Vagina (tissue), 2 donors: ENCODE measurements around the gene ADCY5. TPM values are rescaled to one million over a fixed set of nuclear protein-coding genes. Genes with fewer than 3 reads are reported as not detected.

Source experiments
- DNase-seq, 2 donors: peaks; one replicate each; pipeline ENCODE4 v3.0.0-alpha.2; 2017; ENCODE audit errors: extremely low spot score in 2 of 2
- H3K27ac ChIP-seq: fragments of 200-600 bp; sonication (generic); one replicate; pipeline ENCODE4 v1.5.1; 2019
- H3K27me3 ChIP-seq: fragments of 200-600 bp; sonication (generic); one replicate; pipeline ENCODE4 v1.5.1; 2019
- H3K36me3 ChIP-seq, 2 donors: fragments of 200-600 bp; sonication (generic); one replicate each; pipeline ENCODE4 v1.5.1; 2017 to 2019
- H3K4me1 ChIP-seq: fragments of 200-600 bp; sonication (generic); one replicate; pipeline ENCODE4 v1.5.1; 2019
- H3K4me3 ChIP-seq, 2 donors: fragments of 200-600 bp; sonication (generic); 1 replicate in 1 of 2; 2 replicates in 1 of 2; pipeline ENCODE4 v1.5.1; 2016 to 2019
- H3K9me3 ChIP-seq: fragments of 200-600 bp; sonication (generic); one replicate; pipeline ENCODE4 v1.5.1; 2019
- CTCF ChIP-seq, 3 experiments: fragments of 450-650 bp in 2 of 3; fragments of 200-600 bp in 1 of 3; sonication (generic) in 1 of 3; IDR thresholded peaks; one replicate each; pipeline ENCODE4 v1.5.1; 2017 to 2019; ENCODE audit warnings: antibody characterized with exemption in 3 of 3, mild to moderate bottlenecking in 2 of 3, moderate library complexity in 2 of 3
- POLR2A ChIP-seq, 2 donors: fragments of 450-650 bp; IDR thresholded peaks; one replicate each; pipeline ENCODE4 v1.6.1; 2017; ENCODE audit warnings: antibody characterized with exemption in 2 of 2, mild to moderate bottlenecking in 2 of 2, moderate library complexity in 2 of 2
- POLR2AphosphoS5 ChIP-seq, 2 donors: sonication (generic); formaldehyde crosslinking; IDR thresholded peaks; one replicate each; pipeline ENCODE4 v1.9.0; 2017; ENCODE audit warnings: antibody characterized with exemption in 2 of 2, mild to moderate bottlenecking in 2 of 2, low read depth in 1 of 2; ENCODE audit not compliant: insufficient read depth in 1 of 2
- intact Hi-C: fragments of 100-400 bp; cut with DNase I; formaldehyde crosslinking; loops from one replicate; pipeline ENCODE4 v1.15.1; 2023
- total RNA-seq: library from RNA; depleted of rRNA; stranded (reverse); fragments of >200 nt; gene quantifications from one replicate; pipeline ENCODE4 v1.2.3, GENCODE V29; 2016

The ADCY5 gene
- total RNA-seq, 1 donor from 2014 or later: 16.7 TPM

GRCh38 chr3:123310741-123311140, 138.1 kb downstream of the ADCY5 start:
- Histone ChIP-seq H3K27ac (no peak overlapping the region), H3K4me1 (no peaks in the 10 kb centered on the region), H3K9me3 (no peaks in the 10 kb centered on the region), H3K36me3 (no peaks in the 10 kb centered on the region), H3K4me3 (no peak overlapping the region), H3K27me3 (no peaks in the 10 kb centered on the region)
- no peak for TF ChIP-seq POLR2AphosphoS5 (IDR thresholded peaks at IDR 0.05; ENCODE audit: insufficient read depth in 1 of 2, low read depth in 1 of 2)
- no peak for TF ChIP-seq POLR2A (IDR thresholded peaks at IDR 0.05)
- no peak for TF ChIP-seq CTCF (IDR thresholded peaks at IDR 0.05)
- intact Hi-C loops: no loop called here
- DNase-seq: no peak

- H3K4me1 ChIP-seq: no peaks in the 10 kb centered on the region
- H3K4me3 ChIP-seq: no peak overlapping the region
- no peaks in the 10 kb centered on the region for H3K9me3 ChIP-seq
- H3K27me3 ChIP-seq: no peaks in the 10 kb centered on the region
- intact Hi-C loops: no loop called here
- H3K27ac ChIP-seq: no peak overlapping the region
- TF ChIP-seq POLR2A (IDR thresholded peaks at IDR 0.05) (no peak), POLR2AphosphoS5 (IDR thresholded peaks at IDR 0.05; ENCODE audit: insufficient read depth in 1 of 2, low read depth in 1 of 2) (no peak), CTCF (IDR thresholded peaks at IDR 0.05) (no peak)
- DNase-seq: no peak
- no peaks in the 10 kb centered on the region for H3K36me3 ChIP-seq
These were observed 138.7 kb downstream of the ADCY5 start for GRCh38 chr3:123310186-123310585.

GRCh38 chr3:123307064-123307463, 141.8 kb downstream of the ADCY5 start:
- TF ChIP-seq CTCF (IDR thresholded peaks at IDR 0.05) (no peak), POLR2A (IDR thresholded peaks at IDR 0.05) (no peak), POLR2AphosphoS5 (IDR thresholded peaks at IDR 0.05; ENCODE audit: insufficient read depth in 1 of 2, low read depth in 1 of 2) (no peak)
- Histone ChIP-seq H3K4me1 (no peaks in the 10 kb centered on the region), H3K4me3 (no peak overlapping the region), H3K36me3 (no peaks in the 10 kb centered on the region), H3K27ac (no peak overlapping the region), H3K27me3 (no peaks in the 10 kb centered on the region), H3K9me3 (no peaks in the 10 kb centered on the region)
- intact Hi-C loops: no loop called here
- no peak for DNase-seq

GRCh38 chr3:123305192-123305591, 143.7 kb downstream of the ADCY5 start:
- no peak for DNase-seq
- Histone ChIP-seq H3K27ac (no peak overlapping the region), H3K4me1 (no peaks in the 10 kb centered on the region), H3K9me3 (no peaks in the 10 kb centered on the region), H3K4me3 (no peak overlapping the region), H3K36me3 (no peaks in the 10 kb centered on the region), H3K27me3 (no peaks in the 10 kb centered on the region)
- TF ChIP-seq CTCF (IDR thresholded peaks at IDR 0.05) (no peak), POLR2AphosphoS5 (IDR thresholded peaks at IDR 0.05; ENCODE audit: insufficient read depth in 1 of 2, low read depth in 1 of 2) (no peak), POLR2A (IDR thresholded peaks at IDR 0.05) (no peak)
- intact Hi-C loops: no loop called here

GRCh38 chr3:123303976-123304560, 144.8 kb downstream of the ADCY5 start:
- H3K27me3 ChIP-seq: no peaks in the 10 kb centered on the region
- no peak overlapping the region for H3K27ac ChIP-seq
- DNase-seq: no peak
- no peaks in the 10 kb centered on the region for H3K4me1 ChIP-seq
- H3K9me3 ChIP-seq: no peaks in the 10 kb centered on the region
- TF ChIP-seq POLR2A (IDR thresholded peaks at IDR 0.05) (no peak), POLR2AphosphoS5 (IDR thresholded peaks at IDR 0.05; ENCODE audit: insufficient read depth in 1 of 2, low read depth in 1 of 2) (no peak), CTCF (IDR thresholded peaks at IDR 0.05) (no peak)
- peaks cover 0 to 5% of the 10 kb centered on the region in 2 donors for H3K36me3 ChIP-seq
- intact Hi-C loops: no loop called here
- no peak overlapping the region for H3K4me3 ChIP-seq
